GM19238 (cell line): ENCODE results near the gene VDAC1.
"Not testable (repeated sequence)": the region's sequence is repeated elsewhere in the genome, so short reads cannot be mapped to it uniquely, and the experiment has no call there.

Source experiments
- DNase-seq: peaks from one replicate; pipeline ENCODE4 v3.0.0; 2011; ENCODE audit warnings: low spot score; ENCODE audit not compliant: insufficient read length

Gene VDAC1

DNA sequence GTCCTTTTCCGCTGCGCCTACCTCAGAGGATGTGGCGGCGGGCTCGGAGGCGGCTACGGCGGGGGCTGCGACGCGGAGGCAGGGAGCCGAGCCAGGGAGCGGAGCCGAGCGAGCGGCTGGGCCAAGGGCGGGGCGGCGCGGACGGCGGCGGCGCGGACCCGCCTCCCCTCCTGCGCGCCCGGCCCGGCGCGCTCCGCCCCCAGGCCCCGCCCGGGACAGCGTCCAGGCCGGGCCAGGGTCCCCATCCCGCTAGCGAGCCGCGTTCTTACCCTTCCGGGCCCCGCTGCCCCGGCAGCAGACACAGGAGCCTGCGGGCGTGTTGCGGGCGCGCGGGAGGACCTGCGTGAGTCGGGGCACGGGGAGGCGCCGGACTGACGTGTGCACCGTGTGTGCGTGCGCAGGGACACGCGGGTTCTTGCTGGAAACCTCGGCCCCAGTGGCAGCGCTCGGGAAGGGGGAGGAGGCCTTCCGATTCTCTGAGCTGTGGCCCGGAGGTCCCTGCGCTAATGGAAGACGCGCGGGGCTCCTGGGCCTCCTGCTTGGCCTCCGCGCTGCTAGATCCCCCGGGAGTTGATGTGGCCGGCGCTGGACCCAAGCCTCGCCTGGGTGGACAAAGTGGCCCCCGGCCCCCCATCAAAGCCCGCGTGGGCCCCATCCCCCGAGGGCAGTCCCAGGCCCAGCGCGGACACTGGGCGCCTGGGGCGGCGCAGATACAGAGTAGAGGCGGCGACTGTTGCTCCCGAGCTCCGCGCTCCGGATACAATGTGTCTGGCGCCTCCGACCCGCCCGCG lies at the start of gene VDAC1:
TSS of gene VDAC1 (minus strand) at position 350 of the 791 bp plus-strand sequence. CDS start 11,963 bp downstream, outside the sequence.
- peak; percentile 94 for DNase-seq

GRCh38 chr5:134053840-134054338 lies 49.1 kb upstream of the VDAC1 start:
- no peak for DNase-seq

GRCh38 chr5:134053314-134053839 lies 48.6 kb upstream of the VDAC1 start:
- DNase-seq: no peak

DNA sequence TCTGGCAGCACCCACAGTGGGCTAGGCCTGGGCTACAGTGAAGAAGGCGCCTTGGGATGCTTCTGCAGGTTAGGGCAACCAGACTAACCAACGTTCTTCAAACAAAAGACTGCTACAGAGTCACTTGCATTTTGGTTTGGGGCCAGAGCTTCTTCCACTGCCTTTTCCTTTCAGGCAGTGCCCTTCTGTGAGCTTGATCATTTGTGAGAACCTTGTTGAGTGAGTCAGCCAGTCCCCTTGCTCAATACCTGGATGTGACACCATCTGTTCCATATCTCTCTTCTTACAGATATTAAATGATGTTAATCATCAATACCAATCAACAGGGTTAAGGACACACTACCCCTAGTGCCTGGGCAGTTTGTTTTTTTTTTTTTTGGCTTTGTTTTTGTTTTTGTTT lies 46.5 kb upstream of the VDAC1 start:
- DNase-seq: no peak

- DNase-seq: no peak
These were observed 44.1 kb upstream of the VDAC1 start for GRCh38 chr5:134048864-134049263.

GRCh38 chr5:134047687-134048056 lies 42.9 kb upstream of the VDAC1 start:
- DNase-seq: no peak

DNA sequence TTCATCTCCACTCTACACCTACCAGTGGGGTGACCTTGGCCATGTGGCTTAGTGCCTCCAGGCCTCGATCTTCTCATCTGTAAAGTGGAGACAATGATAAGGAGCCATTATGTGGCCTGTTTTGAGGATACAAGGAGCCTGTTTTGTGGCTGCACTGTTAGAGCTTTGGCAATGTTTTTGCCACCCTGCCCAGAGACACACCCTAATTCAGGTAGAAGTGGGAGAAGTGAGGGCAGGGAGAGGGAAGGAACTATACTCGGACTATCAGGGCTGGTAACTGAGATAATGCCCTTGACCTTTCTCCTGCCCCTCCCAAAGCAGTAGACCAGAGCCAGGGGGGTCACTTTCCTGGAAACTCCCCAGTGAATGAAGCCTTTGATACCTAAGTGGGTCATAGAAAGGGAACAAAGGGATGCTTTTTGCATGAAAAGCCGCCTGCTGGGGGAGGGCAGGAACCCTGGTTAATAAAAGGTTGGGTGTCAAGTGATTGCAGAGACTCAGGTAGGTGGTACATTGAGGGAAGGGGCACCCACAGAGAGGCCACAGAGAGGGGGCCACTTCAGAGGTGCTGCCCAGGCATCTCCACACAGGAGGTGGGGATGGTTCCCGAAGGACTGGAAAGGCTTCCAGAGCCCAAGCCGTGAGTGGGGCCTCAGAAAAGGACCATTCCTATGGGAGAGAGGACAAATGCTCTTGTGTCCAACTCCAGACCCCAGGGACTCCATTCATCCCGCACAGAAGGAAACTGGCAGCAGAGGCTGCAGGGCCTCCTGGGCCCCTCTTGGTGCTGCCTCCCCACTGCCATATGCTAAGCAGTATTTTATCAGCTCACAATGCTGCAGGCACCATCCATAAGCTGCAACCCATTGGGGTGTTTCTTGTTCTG lies 42.3 kb upstream of the VDAC1 start:
- no peak for DNase-seq

- DNase-seq: no peak
These were observed 41.6 kb upstream of the VDAC1 start for GRCh38 chr5:134046330-134046729.

- DNase-seq: no peak
These were observed 39.3 kb upstream of the VDAC1 start for GRCh38 chr5:134043793-134044792.

GRCh38 chr5:134041570-134042411 lies 37.0 kb upstream of the VDAC1 start:
- peak; percentile 53 for DNase-seq

GRCh38 chr5:134038138-134038537 lies 33.4 kb upstream of the VDAC1 start:
- DNase-seq: no peak

DNA sequence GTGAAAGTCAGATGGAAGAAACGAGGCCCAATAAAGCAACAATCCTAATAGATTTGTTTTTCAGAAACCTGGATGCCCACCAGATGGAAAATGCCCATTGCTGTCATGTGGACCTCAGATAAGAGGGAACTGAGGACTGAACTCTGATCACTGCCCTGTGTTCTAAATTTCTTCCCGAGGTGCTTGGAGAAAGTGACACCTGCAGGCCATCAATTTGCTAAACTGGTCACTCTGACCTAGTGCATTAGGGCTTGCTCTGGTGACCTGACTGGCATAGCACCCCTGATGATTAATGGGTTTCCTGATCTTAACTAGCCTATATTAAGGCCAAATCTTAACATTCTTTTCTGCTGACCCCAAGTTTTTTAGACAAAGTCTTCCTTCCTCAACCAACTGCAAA lies 32.4 kb upstream of the VDAC1 start:
- no peak for DNase-seq

DNA sequence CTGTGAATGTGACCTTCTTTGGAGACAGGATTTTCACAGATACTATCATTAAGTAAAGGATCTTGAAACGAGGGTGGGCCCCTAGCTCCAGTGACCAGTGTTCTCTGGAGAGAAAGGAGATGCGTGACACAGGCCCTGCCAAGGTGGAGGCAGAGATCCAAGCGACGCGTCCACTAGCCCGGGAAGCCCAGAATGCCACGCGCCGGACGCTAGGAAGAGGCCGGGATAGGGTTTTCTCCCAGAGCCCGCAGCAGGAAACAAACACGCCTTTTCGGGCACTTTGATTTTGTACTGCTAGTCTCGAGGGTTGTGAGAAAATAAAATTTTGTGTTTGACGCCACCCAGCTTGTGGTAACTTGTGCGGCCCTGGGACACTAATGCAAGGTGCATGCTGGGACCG lies 29.6 kb upstream of the VDAC1 start:
- DNase-seq: no peak

GRCh38 chr5:134030303-134030964 lies 25.7 kb upstream of the VDAC1 start:
- not testable (repeated sequence) for DNase-seq

- DNase-seq: no peak
These were observed 24.4 kb upstream of the VDAC1 start for GRCh38 chr5:134029156-134029555.

DNA sequence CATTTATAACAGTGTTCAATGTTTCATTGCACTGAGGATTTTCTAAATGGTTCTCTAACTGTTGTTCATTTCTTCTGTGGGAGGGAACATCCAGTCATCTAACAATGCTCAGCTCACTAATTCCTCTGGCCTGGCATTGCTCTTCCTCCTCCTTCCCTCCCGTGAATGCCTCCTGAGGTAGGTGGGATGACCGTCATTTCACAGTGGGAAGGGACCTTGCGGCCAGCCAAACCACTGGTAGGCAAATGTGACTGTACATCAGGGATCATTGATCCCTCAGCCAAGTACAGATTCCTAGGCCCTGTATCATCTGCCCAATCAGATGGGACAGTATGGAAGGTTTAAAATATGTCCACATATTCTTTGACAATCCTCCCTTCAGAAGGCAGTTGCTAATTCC lies 23.7 kb upstream of the VDAC1 start:
- no peak for DNase-seq

DNA sequence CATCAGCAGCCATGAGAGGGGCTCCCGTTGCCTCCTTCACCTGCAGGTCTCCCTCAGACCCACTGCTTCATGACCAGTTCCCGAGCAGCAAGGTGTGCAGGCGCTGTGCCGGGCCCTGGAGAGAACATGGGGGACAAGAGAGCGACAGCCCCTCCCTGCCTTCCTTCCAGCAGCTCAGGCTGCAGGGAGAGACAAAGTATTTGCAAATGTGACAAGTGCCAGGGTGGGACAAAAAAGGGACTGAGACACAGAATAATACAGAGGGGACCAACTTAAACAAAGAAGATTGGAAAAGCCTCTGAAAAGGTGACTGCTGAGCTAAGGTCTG lies 22.5 kb upstream of the VDAC1 start:
- DNase-seq: no peak

DNA sequence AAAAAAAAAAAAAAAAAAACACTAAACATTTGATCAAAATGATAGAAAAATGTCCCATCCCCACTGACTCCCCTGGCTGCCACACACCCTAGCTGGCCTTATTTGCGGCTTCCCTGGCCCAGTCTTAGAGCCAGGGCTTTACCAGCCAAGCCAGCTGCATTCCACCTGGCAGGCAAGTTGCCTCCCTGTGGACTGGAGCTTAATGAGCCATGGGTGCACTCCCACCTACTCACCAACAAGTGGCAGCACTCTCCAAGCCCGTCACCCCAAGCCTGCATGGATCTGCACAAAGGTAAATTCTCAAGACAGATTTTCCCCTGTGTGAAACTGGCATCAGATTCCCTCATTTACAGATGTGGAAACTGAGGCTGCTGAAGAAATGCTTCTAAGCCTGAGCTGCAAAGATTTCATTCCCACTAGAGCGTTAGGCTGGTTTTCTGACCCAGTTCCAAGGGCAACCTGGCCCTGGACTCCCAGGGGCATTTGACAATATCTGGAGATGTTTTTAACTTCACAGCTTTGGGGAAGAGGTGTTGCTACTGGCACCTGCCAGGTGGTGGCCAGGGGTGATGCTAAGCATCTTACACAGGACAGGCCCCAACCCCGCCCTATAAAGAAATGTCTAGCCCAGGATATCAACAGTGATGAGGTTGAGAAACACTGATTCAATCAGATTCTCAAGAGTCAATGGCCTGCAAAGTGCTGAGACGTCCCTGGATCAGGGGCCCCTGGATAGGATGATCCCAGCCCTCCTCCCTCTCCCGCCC lies 21.9 kb upstream of the VDAC1 start:
- DNase-seq: peak; percentile 64

GRCh38 chr5:134025786-134026185 lies 21.0 kb upstream of the VDAC1 start:
- no peak for DNase-seq
